Camera-type eye (tissue), 1 donor: ENCODE data around the gene PDE6H. TPM values are rescaled to one million over a fixed set of nuclear protein-coding genes. Genes with fewer than 3 reads are reported as not detected.

Experiments used
- total RNA-seq: library from RNA; depleted of rRNA; stranded (reverse); fragments of >200 nt; gene quantifications from one replicate; pipeline ENCODE4 v1.2.3, GENCODE V29; 2014

The PDE6H gene
- total RNA-seq, result 53.2 TPM

DNA sequence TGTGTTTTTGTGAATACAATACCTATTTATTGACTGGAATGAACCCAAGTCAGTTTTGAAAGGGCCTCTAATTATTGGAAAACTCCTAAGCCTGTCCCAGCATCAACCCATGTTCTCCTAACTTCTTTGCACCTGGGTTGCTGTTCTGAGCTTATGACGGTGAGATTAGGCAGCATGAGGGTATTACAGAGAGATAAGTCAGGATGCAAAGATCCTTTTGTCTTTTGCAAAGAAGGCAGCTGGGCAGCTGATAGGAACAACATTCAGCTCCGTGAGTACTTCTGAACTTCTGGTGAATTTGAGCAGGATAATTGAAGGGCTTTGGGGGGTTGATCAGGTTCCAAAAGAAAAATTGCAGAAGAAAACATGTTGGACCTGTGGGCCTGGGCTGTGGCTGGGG, at the start of gene PDE6H:
TSS of gene PDE6H (plus strand) at position 227 of the 400 bp plus-strand sequence. CDS start 4,971 bp downstream, outside the sequence.

DNA sequence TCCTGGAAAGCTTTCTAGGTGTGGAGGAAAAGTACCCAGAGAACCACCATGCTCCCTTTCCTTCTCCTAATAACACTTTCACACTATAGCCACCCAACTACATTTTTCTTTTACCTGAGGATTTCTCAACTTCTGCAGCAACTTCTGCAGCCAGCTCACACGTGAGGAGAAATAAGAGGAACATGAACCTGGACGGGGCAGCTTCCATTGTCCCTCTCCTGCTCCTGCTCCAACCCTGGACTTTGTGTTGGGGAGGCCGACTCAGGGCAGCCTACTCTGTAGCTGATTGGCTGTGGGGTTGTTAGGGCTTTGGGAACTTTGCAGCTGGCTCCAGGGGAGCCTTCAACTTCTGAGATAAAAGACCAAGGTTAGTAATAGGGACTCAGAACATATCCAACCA, 34.5 kb upstream of the PDE6H start, which contains the start of gene ERP27:
TSS of gene ERP27 (minus strand) at position 237 of the 400 bp plus-strand sequence. CDS start at position 208, 29 bp downstream.

GRCh38 chr12:14961466-14962152, 11.2 kb upstream of the PDE6H start, which contains the start of gene ARHGDIB:
ARHGDIB (minus strand) TSS chr12:14961601; CDS start chr12:14950712, 10,889 bp downstream.

Other genes starting within 250 kb of the PDE6H start
- gene WBP11, start 169.6 kb upstream of the PDE6H start, total RNA-seq, result 36.7 TPM
- 10.1 TPM for gene C12orf60, start 169.4 kb upstream of the PDE6H start, total RNA-seq
- gene SMCO3, start 158.9 kb upstream of the PDE6H start, total RNA-seq, result 7.9 TPM
- gene ART4, start 129.5 kb upstream of the PDE6H start, total RNA-seq, result 0.44 TPM
- gene MGP, start 87.2 kb upstream of the PDE6H start, total RNA-seq, result 186 TPM
- 1.3 TPM for gene ERP27, start 34.5 kb upstream of the PDE6H start, total RNA-seq
- 23.1 TPM for gene ARHGDIB, start 11.4 kb upstream of the PDE6H start, total RNA-seq
- gene RERG, start 248.4 kb downstream of the PDE6H start, total RNA-seq, result 23.4 TPM